Neural cell (in vitro differentiated cells): Measurements from ENCODE around the gene UNC5A. TPM values are rescaled to one million over a fixed set of nuclear protein-coding genes. Genes with fewer than 3 reads are reported as not detected.

Source experiments
- H2AFZ ChIP-seq: fragments of 200-600, 300-800 bp; sonication (generic), shearing (Covaris generic); 2 replicates; pipeline ENCODE4 v1.6.0; 2014; ENCODE audit warnings: low read depth, mild to moderate bottlenecking, antibody characterized with exemption, low read length, moderate library complexity
- H3F3A ChIP-seq: fragments of 200-600 bp; shearing (Covaris generic); 2 replicates; pipeline ENCODE4 v1.6.1; 2016; ENCODE audit warnings: mild to moderate bottlenecking, moderate library complexity, mixed read lengths, antibody characterized with exemption, low read length; ENCODE audit not compliant: insufficient read depth, poor library complexity, severe bottlenecking
- H3K27ac ChIP-seq: fragments of 200-600, 300-800 bp; sonication (generic), shearing (Covaris generic); 2 replicates; pipeline ENCODE4 v1.5.1; 2014; ENCODE audit warnings: mild to moderate bottlenecking, low read length, moderate library complexity
- H3K27me3 ChIP-seq: fragments of 300-800, 200-600 bp; sonication (generic), shearing (Covaris generic); 2 replicates; pipeline ENCODE4 v1.6.0; 2014; ENCODE audit warnings: mild to moderate bottlenecking, low read depth, low read length, moderate library complexity; ENCODE audit not compliant: insufficient read depth
- H3K36me3 ChIP-seq: fragments of 300-800, 200-600 bp; sonication (generic), shearing (Covaris generic); 2 replicates; pipeline ENCODE4 v1.5.1; 2014; ENCODE audit warnings: mild to moderate bottlenecking, antibody characterized with exemption, low read length, moderate library complexity; ENCODE audit not compliant: insufficient read depth
- H3K4me2 ChIP-seq: fragments of 300-800, 200-600 bp; sonication (generic), shearing (Covaris generic); 2 replicates; pipeline ENCODE4 v1.6.0; 2014; ENCODE audit warnings: mild to moderate bottlenecking, low read length
- H3K4me3 ChIP-seq: fragments of 300-800, 200-600 bp; sonication (generic), shearing (Covaris generic); 2 replicates; pipeline ENCODE4 v1.5.1; 2014; ENCODE audit warnings: mild to moderate bottlenecking, low read length, moderate library complexity
- H3K79me2 ChIP-seq: fragments of 200-600 bp; shearing (Covaris generic); replicated peaks from 2 replicates; pipeline ENCODE4 v1.6.0; 2014; ENCODE audit warnings: mild to moderate bottlenecking, low read length, moderate library complexity; ENCODE audit not compliant: insufficient read depth
- H3K9ac ChIP-seq: fragments of 300-800, 200-600 bp; sonication (generic), shearing (Covaris generic); 2 replicates; pipeline ENCODE4 v1.6.1; 2016; ENCODE audit warnings: mild to moderate bottlenecking, low read length, mixed read lengths
- H3K9me2 ChIP-seq: fragments of 200-600 bp; shearing (Covaris generic); 2 replicates; pipeline ENCODE4 v1.6.1; 2016; ENCODE audit warnings: mild to moderate bottlenecking, low read length, mixed read lengths; ENCODE audit not compliant: insufficient read depth
- H3K9me3 ChIP-seq: fragments of 200-600, 300-800 bp; sonication (generic), shearing (Covaris generic); 2 replicates; pipeline ENCODE4 v1.6.1; 2016; ENCODE audit warnings: mild to moderate bottlenecking, mixed run types, low read length, moderate library complexity, mixed read lengths
- H4K20me1 ChIP-seq: fragments of 200-600 bp; shearing (Covaris generic); 2 replicates; pipeline ENCODE4 v1.6.1; 2016; ENCODE audit warnings: mild to moderate bottlenecking, mixed run types; ENCODE audit not compliant: insufficient read depth
- EP300 ChIP-seq: fragments of 450-650 bp; conservative IDR thresholded peaks from 2 replicates; pipeline ENCODE4 v1.6.1; 2014; ENCODE audit warnings: antibody characterized with exemption, mild to moderate bottlenecking, moderate library complexity; ENCODE audit not compliant: poor library complexity, severe bottlenecking
- EZH2 ChIP-seq: fragments of 200-600, 300-800 bp; shearing (Covaris generic), sonication (generic); IDR thresholded peaks from 2 replicates; pipeline ENCODE4 v1.6.1; 2014; ENCODE audit warnings: antibody characterized with exemption, low read length, borderline replicate concordance, mild to moderate bottlenecking; ENCODE audit not compliant: insufficient read depth, poor library complexity, severe bottlenecking
- MXI1 ChIP-seq: fragments of 450-650 bp; conservative IDR thresholded peaks from 2 replicates; pipeline ENCODE4 v1.6.1; 2014; ENCODE audit warnings: antibody characterized with exemption, mild to moderate bottlenecking; ENCODE audit not compliant: poor library complexity, severe bottlenecking
- POLR2AphosphoS5 ChIP-seq: IDR thresholded peaks from 2 replicates; pipeline ENCODE4 v1.6.1; 2012
- RAD21 ChIP-seq: fragments of 450-650 bp; conservative IDR thresholded peaks from 2 replicates; pipeline ENCODE4 v1.6.1; 2014; ENCODE audit warnings: antibody characterized with exemption, mild to moderate bottlenecking, moderate library complexity
- REST ChIP-seq: IDR thresholded peaks from 2 replicates; pipeline ENCODE4 v1.6.1; 2012; ENCODE audit warnings: borderline replicate concordance
- SMC3 ChIP-seq: fragments of 450-650 bp; conservative IDR thresholded peaks from 2 replicates; pipeline ENCODE4 v1.6.1; 2014; ENCODE audit warnings: antibody characterized with exemption, mild to moderate bottlenecking, moderate library complexity; ENCODE audit not compliant: poor library complexity
- TAF1 ChIP-seq: IDR thresholded peaks from 2 replicates; pipeline ENCODE4 v1.6.1; 2012; ENCODE audit warnings: low read depth
- polyA plus RNA-seq: library from polyadenylated mRNA; depleted of rRNA; stranded (reverse); fragments of >200 nt; gene quantifications from 2 replicates; pipeline ENCODE4 v1.2.3, GENCODE V29; 2014
- TF ChIP-seq, protein P1 (sequence below): fragments of 450-650 bp; IDR thresholded peaks from 2 replicates; pipeline ENCODE4 v1.5.1; 2014; ENCODE audit warnings: antibody characterized with exemption, mild to moderate bottlenecking, moderate library complexity; ENCODE audit not compliant: poor library complexity, severe bottlenecking

The UNC5A gene
- polyA plus RNA-seq, 1 donor from 2014 or later: 2.7 TPM

- no peak overlapping the region for H3K4me3 ChIP-seq
Observed at GRCh38 chr5:176770431-176770830, 39.9 kb upstream of the UNC5A start.

GRCh38 chr5:176771102-176771845 lies 39.1 kb upstream of the UNC5A start:
- Histone ChIP-seq H4K20me1 (no peaks in the 10 kb centered on the region), H3K27ac (no peak overlapping the region), H3K79me2 (no peaks in the 10 kb centered on the region), H3K9ac (no peak overlapping the region), H3K9me3 (no peaks in the 10 kb centered on the region), H3K27me3 (no peaks in the 10 kb centered on the region), H2AFZ (no peak overlapping the region), H3K36me3 (no peaks in the 10 kb centered on the region), H3K4me3 (no peak overlapping the region), H3F3A (no peaks in the 10 kb centered on the region), H3K4me2 (no peak overlapping the region), H3K9me2 (no peaks in the 10 kb centered on the region)
- TF ChIP-seq, protein P1, sequence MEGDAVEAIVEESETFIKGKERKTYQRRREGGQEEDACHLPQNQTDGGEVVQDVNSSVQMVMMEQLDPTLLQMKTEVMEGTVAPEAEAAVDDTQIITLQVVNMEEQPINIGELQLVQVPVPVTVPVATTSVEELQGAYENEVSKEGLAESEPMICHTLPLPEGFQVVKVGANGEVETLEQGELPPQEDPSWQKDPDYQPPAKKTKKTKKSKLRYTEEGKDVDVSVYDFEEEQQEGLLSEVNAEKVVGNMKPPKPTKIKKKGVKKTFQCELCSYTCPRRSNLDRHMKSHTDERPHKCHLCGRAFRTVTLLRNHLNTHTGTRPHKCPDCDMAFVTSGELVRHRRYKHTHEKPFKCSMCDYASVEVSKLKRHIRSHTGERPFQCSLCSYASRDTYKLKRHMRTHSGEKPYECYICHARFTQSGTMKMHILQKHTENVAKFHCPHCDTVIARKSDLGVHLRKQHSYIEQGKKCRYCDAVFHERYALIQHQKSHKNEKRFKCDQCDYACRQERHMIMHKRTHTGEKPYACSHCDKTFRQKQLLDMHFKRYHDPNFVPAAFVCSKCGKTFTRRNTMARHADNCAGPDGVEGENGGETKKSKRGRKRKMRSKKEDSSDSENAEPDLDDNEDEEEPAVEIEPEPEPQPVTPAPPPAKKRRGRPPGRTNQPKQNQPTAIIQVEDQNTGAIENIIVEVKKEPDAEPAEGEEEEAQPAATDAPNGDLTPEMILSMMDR: no peak
- no peak for TF ChIP-seq TAF1
- no peak for TF ChIP-seq EP300
- TF ChIP-seq REST: no peak
- TF ChIP-seq EZH2: no peak
- TF ChIP-seq POLR2AphosphoS5: no peak
- no peak for TF ChIP-seq MXI1

More at GRCh38 chr5:176770431-176770830, 39.9 kb upstream of the UNC5A start:
- H3K9me2 ChIP-seq: no peaks in the 10 kb centered on the region
- no peak overlapping the region for H3K4me2 ChIP-seq
- no peaks in the 10 kb centered on the region for H3F3A ChIP-seq
- no peak overlapping the region for H2AFZ ChIP-seq
- no peak overlapping the region for H3K27ac ChIP-seq
- no peaks in the 10 kb centered on the region for H3K79me2 ChIP-seq
- H3K36me3 ChIP-seq: no peaks in the 10 kb centered on the region
- no peaks in the 10 kb centered on the region for H3K27me3 ChIP-seq
- H3K9ac ChIP-seq: no peak overlapping the region
- H4K20me1 ChIP-seq: no peaks in the 10 kb centered on the region
- H3K9me3 ChIP-seq: no peaks in the 10 kb centered on the region
- TF ChIP-seq POLR2AphosphoS5 (no peak), TAF1 (no peak), EP300 (no peak), EZH2 (no peak), RAD21 (no peak), SMC3 (no peak), MXI1 (no peak), REST (no peak)
- TF ChIP-seq, protein P1: no peak
